Measurements from ENCODE around the gene IGSF6.
A peak's percentile ranks its signal among the peaks of the same experiment; 100 is the strongest.
"Not testable (repeated sequence)": the region's sequence is repeated elsewhere in the genome, so short reads cannot be mapped to it uniquely, and the experiment has no call there.

The IGSF6 gene

GRCh38 chr16:21652453-21652852 is at the start of gene IGSF6:
Gene IGSF6, minus strand, starts transcription at chr16:21652608. Its CDS starts 10 bp downstream, at chr16:21652598.
- no peak within 1 kb of the TSS for H3K4me3 ChIP-seq (ENCODE audit: low read length)
- no peak for TF ChIP-seq CTCF (conservative IDR thresholded peaks at IDR 0.05; ENCODE audit: low read length)
- no peak for DNase-seq (ENCODE audit: low read depth)

- TF ChIP-seq CTCF (conservative IDR thresholded peaks at IDR 0.05; ENCODE audit: low read length) = no peak
Observed at GRCh38 chr16:21701271-21701670, 48.9 kb upstream of the IGSF6 start.

GRCh38 chr16:21698169-21699032 is 46.0 kb upstream of the IGSF6 start:
- H3K4me3 ChIP-seq (ENCODE audit: low read length) = no peak overlapping the region
- TF ChIP-seq CTCF (conservative IDR thresholded peaks at IDR 0.05; ENCODE audit: low read length) = no peak
- no peak for DNase-seq (ENCODE audit: low read depth)

More at GRCh38 chr16:21701271-21701670, 48.9 kb upstream of the IGSF6 start:
- no peak for DNase-seq (ENCODE audit: low read depth)
- no peak overlapping the region for H3K4me3 ChIP-seq (ENCODE audit: low read length)

GRCh38 chr16:21697032-21697431 is 44.6 kb upstream of the IGSF6 start:
- H3K4me3 ChIP-seq (ENCODE audit: low read length) = no peak overlapping the region
- no peak for TF ChIP-seq CTCF (conservative IDR thresholded peaks at IDR 0.05; ENCODE audit: low read length)
- no peak for DNase-seq (ENCODE audit: low read depth)

- TF ChIP-seq CTCF (conservative IDR thresholded peaks at IDR 0.05; ENCODE audit: low read length) = no peak
- DNase-seq (ENCODE audit: low read depth) = peak; percentile 41
Observed at GRCh38 chr16:21694609-21695008, 42.2 kb upstream of the IGSF6 start.

GRCh38 chr16:21690967-21691366 is 38.6 kb upstream of the IGSF6 start:
- not testable (repeated sequence) for DNase-seq (ENCODE audit: low read depth); H3K4me3 ChIP-seq (ENCODE audit: low read length)

More at GRCh38 chr16:21694609-21695008, 42.2 kb upstream of the IGSF6 start:
- no peak overlapping the region for H3K4me3 ChIP-seq (ENCODE audit: low read length)

- DNase-seq (ENCODE audit: low read depth) = no peak
- TF ChIP-seq CTCF (conservative IDR thresholded peaks at IDR 0.05; ENCODE audit: low read length) = no peak
- no peak overlapping the region for H3K4me3 ChIP-seq (ENCODE audit: low read length)
Observed at GRCh38 chr16:21689107-21689506, 36.7 kb upstream of the IGSF6 start.

Measured in AG10803 (cell line).